ENCODE measurements around the gene SLU7. TPM values are rescaled to one million over a fixed set of nuclear protein-coding genes. Genes with fewer than 3 reads are reported as not detected.

SLU7 gene
- total RNA-seq, 1 experiment from 2014 or later: 75.3 TPM

DNA sequence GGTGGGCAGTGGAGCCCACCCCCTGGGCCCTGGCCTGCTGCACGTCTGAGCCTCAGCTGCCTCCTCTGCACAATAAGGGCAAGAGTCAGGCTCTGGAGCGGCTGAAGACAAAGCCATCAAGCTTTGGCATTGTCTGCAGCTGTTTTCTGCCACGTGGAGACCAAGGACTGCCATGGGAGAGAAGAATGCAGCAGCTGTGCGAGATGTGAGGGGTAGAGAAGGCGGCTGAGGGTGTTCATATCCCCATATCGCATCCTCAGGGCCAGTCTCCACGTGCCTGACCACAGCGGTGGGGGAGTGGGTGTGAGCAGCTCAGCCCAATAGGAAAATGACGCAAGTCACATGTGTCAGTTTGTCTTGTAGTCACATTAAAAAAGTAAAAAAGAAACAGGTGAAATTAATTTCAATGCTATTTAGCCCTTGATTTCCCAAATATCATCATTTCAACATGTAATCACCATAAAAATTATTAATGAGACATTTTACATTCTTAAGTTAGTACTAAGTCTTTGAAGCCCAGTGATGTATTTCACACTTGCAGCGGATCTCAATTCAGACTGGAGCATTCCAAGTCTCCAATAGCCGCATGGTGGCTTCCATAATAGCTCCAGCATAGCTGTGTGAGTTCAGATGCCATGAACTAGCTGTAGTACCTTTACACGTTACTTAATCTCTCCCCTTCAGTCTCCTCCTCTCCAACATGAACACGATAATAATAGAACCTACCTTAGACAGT, 55.1 kb downstream of the SLU7 start:
- Histone ChIP-seq H3K79me2 (ENCODE audit: low read depth) (no peaks in the 10 kb centered on the region), H3K4me1 (replicated peaks; ENCODE audit: insufficient read depth) (no peaks in the 10 kb centered on the region), H3K9me3 (ENCODE audit: insufficient read depth, low read depth) (no peaks in the 10 kb centered on the region), H3K9me2 (ENCODE audit: insufficient read depth) (no peaks in the 10 kb centered on the region), H4K20me1 (ENCODE audit: insufficient read depth) (no peaks in the 10 kb centered on the region), H3K4me3 (no peak overlapping the region), H2AFZ (no peak overlapping the region), H3F3A (ENCODE audit: insufficient read depth, low read depth) (no peaks in the 10 kb centered on the region), H3K36me3 (ENCODE audit: low read depth) (no peaks in the 10 kb centered on the region), H3K4me2 (no peak overlapping the region), H3K27me3 (ENCODE audit: insufficient read depth, low read depth) (no peaks in the 10 kb centered on the region; the same call in 1 of the 2 replicates), H3K27ac (no peak overlapping the region)
- ChIA-PET CTCF (interaction anchor here (0.9 kb wide), 1 partner anchor 16 kb away, joined by 3 read pairs; no protein-coding TSS in a partner anchor), POLR2A (ENCODE audit: unreplicated experiment) (interaction anchor here (0.6 kb wide), 1 partner anchor 8 kb away, joined by 3 read pairs; no protein-coding TSS in a partner anchor)
- intact Hi-C loops (cut with micrococcal nuclease; ENCODE audit: unreplicated experiment): no loop called here
- TF ChIP-seq EZH2 (IDR thresholded peaks at IDR 0.05; ENCODE audit: low read depth): no peak
- TF ChIP-seq, protein P1, sequence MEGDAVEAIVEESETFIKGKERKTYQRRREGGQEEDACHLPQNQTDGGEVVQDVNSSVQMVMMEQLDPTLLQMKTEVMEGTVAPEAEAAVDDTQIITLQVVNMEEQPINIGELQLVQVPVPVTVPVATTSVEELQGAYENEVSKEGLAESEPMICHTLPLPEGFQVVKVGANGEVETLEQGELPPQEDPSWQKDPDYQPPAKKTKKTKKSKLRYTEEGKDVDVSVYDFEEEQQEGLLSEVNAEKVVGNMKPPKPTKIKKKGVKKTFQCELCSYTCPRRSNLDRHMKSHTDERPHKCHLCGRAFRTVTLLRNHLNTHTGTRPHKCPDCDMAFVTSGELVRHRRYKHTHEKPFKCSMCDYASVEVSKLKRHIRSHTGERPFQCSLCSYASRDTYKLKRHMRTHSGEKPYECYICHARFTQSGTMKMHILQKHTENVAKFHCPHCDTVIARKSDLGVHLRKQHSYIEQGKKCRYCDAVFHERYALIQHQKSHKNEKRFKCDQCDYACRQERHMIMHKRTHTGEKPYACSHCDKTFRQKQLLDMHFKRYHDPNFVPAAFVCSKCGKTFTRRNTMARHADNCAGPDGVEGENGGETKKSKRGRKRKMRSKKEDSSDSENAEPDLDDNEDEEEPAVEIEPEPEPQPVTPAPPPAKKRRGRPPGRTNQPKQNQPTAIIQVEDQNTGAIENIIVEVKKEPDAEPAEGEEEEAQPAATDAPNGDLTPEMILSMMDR (conservative IDR thresholded peaks at IDR 0.05): no peak
- BruUV-seq (replicated peaks): no TSS peak
- DNase-seq: no peak

DNA sequence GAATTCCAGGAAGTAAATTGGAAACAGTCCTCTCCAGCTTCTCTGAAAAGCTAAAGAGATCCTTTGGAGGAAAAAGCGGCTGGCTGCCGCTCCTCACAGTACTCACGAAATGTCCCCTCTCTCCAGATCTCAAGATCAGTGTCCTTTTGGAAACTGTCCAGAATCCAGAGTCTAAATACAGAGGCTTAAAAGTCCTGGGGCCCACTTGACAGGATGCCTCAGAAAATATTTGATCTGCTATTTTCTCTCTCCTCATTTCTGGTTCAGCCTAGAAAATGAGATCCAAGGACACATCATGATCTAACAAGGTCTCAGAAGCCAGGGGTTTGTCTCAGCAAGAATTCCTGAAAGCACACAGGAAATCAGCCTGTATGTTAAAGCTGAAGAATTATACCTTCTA, 55.7 kb downstream of the SLU7 start:
- Histone ChIP-seq H3K9me2 (ENCODE audit: insufficient read depth) (no peaks in the 10 kb centered on the region), H3K4me2 (no peak overlapping the region), H3K27ac (no peak overlapping the region), H3K9me3 (ENCODE audit: insufficient read depth, low read depth) (no peaks in the 10 kb centered on the region), H3K27me3 (ENCODE audit: insufficient read depth, low read depth) (no peaks in the 10 kb centered on the region), H4K20me1 (ENCODE audit: insufficient read depth) (no peaks in the 10 kb centered on the region), H2AFZ (no peak overlapping the region), H3K79me2 (ENCODE audit: low read depth) (no peaks in the 10 kb centered on the region), H3K4me3 (no peak overlapping the region), H3K36me3 (ENCODE audit: low read depth) (no peaks in the 10 kb centered on the region), H3K4me1 (replicated peaks; ENCODE audit: insufficient read depth) (no peaks in the 10 kb centered on the region), H3F3A (ENCODE audit: insufficient read depth, low read depth) (no peaks in the 10 kb centered on the region)
- TF ChIP-seq, protein P1 (conservative IDR thresholded peaks at IDR 0.05): no peak
- no peak for TF ChIP-seq EZH2 (IDR thresholded peaks at IDR 0.05; ENCODE audit: low read depth)
- BruUV-seq (replicated peaks): no TSS peak
- intact Hi-C loops (cut with micrococcal nuclease; ENCODE audit: unreplicated experiment): no loop called here
- CTCF ChIA-PET: interaction anchor here (0.9 kb wide), 1 partner anchor 17 kb away, joined by 3 read pairs; no protein-coding TSS in a partner anchor
- POLR2A ChIA-PET (ENCODE audit: unreplicated experiment): interaction anchor here (0.6 kb wide), 1 partner anchor 1159 kb away, joined by 4 read pairs; no protein-coding TSS in a partner anchor
- no peak for DNase-seq

DNA sequence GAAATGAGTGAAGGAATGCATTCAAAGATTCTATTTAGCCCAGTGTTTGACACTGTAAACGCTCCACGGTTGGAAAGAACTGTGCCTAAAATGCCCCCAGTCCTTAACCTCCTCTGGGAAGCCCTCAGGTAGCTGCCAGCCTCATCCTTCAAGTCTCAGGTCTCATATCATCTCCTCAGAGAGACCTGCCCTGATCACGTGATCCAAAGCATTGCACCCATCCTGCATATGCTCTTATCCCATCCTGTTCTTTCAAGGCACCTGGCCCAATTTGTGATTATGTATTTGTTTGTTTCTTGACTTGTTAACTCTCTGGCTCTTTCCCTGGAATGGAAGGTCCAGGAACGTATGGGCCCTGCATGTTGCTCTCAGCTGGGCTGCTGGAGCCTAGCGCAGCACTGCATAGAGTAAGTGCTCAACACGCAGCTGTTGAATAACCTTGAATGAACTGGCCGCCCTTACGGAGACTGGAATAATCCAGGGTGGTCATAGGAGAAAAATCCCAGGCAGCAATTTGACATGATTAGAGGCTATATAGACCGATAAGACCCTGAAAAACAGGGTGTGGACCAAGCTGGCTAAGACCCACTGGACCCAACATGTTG, 57.2 kb downstream of the SLU7 start:
- no peaks in the 10 kb centered on the region for H3K9me2 ChIP-seq (ENCODE audit: insufficient read depth)
- no peaks in the 10 kb centered on the region for H3K27me3 ChIP-seq (ENCODE audit: insufficient read depth, low read depth)
- TF ChIP-seq, protein P1 (conservative IDR thresholded peaks at IDR 0.05): no peak
- no peak for TF ChIP-seq EZH2 (IDR thresholded peaks at IDR 0.05; ENCODE audit: low read depth)
- no peak overlapping the region for H3K27ac ChIP-seq
- ChIA-PET CTCF (no interaction called here), POLR2A (ENCODE audit: unreplicated experiment) (no interaction called here)
- BruUV-seq (replicated peaks): no TSS peak
- H3K4me1 ChIP-seq (replicated peaks; ENCODE audit: insufficient read depth): no peaks in the 10 kb centered on the region
- no peaks in the 10 kb centered on the region for H3K36me3 ChIP-seq (ENCODE audit: low read depth)
- intact Hi-C loops (cut with micrococcal nuclease; ENCODE audit: unreplicated experiment): no loop called here
- no peaks in the 10 kb centered on the region for H3K9me3 ChIP-seq (ENCODE audit: insufficient read depth, low read depth)
- H3K79me2 ChIP-seq (ENCODE audit: low read depth): no peaks in the 10 kb centered on the region
- no peak overlapping the region for H2AFZ ChIP-seq
- H3K4me3 ChIP-seq: no peak overlapping the region
- no peak for DNase-seq
- no peaks in the 10 kb centered on the region for H4K20me1 ChIP-seq (ENCODE audit: insufficient read depth)
- H3F3A ChIP-seq (ENCODE audit: insufficient read depth, low read depth): no peaks in the 10 kb centered on the region
- H3K4me2 ChIP-seq: no peak overlapping the region

Measured in PC-9 (cell line).